GM21515 (cell line): ENCODE results near the gene MID1.

Experiments used
- ATAC-seq: cut with Tn5 transposase; IDR thresholded peaks from one replicate; pipeline ENCODE4 v1.9.1; 2021; ENCODE audit not compliant: unreplicated experiment

MID1 gene

DNA sequence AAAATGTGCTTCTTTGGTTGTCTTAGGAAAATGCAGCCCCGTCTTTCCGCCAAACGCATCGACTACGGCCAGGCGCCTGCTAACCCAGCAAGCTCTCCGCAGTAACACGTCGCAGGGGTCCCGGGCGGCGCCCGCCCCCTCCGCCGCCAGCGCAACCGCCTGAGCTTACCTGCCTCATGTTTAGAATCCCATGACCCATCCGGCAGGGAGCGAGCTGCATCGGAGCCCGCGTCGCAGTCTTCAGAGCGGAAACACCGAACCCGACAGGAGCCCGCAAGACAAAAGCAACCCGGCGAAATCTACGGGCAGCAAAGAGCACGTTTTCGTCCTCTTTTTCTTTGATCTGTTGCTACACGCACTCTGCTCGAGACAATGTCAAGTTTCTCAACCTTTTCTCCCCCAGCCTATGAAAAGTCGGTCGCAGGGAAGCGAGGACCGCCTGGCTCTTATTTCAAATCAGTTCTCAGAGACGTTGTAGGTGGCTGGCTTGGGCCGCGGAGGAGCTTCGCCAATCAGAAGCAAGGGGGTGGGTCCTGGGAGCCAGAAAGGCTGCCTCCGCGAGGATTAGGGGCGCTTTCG lies at the start of gene MID1:
TSS of gene MID1 (minus strand) at position 465 of the 579 bp plus-strand sequence. CDS start 53,038 bp downstream, outside the sequence.
- no peak for ATAC-seq

DNA sequence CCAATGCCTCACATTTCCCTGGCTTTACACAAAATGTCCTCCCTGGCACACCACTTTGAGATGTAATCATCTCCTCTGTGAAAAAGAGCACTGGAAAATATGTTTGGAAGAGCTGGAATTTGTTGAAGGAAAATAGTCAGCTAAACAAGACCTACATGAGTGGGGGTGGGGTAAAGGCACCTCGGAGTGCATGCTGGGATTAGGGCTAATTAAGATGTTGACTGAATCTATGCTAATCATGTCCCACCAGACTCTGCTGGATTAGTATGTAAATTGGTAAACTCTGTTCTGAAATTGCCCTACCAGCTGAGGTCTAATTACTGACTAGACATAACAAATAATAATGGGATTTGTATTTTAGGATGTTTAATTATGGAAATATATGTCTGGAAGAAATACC lies 46.8 kb upstream of the MID1 start:
- ATAC-seq = no peak

GRCh38 chrX:10666102-10666501 lies 45.7 kb upstream of the MID1 start:
- no peak for ATAC-seq

DNA sequence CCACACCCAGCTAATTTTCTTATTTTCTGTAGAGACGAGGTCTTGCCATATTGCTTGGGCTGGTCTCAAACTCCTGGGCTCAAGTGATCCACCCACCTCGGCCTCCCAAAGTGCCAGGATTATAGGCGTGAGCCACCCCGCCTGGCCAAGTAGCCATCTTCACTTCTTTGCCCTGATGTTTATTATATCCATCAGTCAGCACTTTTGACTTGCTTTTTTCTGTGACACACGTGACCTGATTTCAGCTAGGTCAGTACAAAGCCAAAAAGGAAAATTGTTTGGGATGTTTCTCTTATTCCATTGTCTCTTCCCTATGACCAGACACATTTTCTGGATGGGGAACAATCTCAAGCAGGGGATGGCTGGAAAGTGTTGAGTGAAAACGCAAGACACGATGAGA lies 45.3 kb upstream of the MID1 start:
- no peak for ATAC-seq

- no peak for ATAC-seq
Measured at GRCh38 chrX:10660171-10660570, 39.8 kb upstream of the MID1 start.

DNA sequence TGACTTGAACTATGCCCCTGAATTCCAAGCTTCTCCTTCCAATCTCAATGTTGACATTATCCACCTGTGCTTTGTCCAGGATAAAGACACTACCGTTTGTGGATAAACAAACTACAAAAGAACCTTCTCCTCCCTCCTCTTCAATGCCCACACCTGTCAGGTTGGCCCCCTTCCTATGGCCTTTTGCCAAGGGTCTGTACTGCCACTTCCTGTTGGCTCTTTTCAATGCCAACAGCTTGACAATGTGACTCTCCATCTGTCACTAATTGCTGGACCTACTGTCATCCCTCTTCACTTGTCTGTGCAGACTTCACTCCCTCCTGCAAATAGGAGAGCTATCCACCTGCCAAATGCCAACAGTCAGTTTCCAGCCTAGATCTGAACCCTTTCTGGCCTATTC lies 35.8 kb upstream of the MID1 start:
- ATAC-seq = no peak

GRCh38 chrX:10654960-10655359 lies 34.6 kb upstream of the MID1 start:
- ATAC-seq = no peak

DNA sequence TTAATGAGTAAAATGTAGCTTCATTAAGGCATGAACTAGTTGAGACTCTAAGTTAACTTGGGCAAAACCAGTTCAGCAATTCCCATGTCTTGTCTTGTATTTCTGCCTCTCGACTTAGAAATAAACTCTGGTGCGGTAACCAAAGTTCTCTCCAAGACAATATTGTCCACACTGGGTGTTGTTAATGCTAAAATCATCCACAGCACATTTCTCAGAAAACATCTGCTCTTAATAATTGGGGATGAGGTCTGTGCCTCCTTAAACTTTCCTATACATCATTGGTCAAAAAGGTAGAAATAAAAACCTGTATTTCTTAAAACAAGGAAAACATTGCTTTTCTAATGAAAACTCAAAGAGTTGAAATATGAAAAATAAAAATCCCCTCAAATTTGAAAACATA lies 32.9 kb upstream of the MID1 start:
- no peak for ATAC-seq

- ATAC-seq = no peak
Measured at GRCh38 chrX:10649265-10649664, 28.9 kb upstream of the MID1 start.

- no peak for ATAC-seq
Measured at GRCh38 chrX:10648614-10649013, 28.2 kb upstream of the MID1 start.

- no peak for ATAC-seq
Measured at GRCh38 chrX:10636851-10637250, 16.5 kb upstream of the MID1 start.

- no peak for ATAC-seq
Measured at GRCh38 chrX:10636337-10636736, 16.0 kb upstream of the MID1 start.

DNA sequence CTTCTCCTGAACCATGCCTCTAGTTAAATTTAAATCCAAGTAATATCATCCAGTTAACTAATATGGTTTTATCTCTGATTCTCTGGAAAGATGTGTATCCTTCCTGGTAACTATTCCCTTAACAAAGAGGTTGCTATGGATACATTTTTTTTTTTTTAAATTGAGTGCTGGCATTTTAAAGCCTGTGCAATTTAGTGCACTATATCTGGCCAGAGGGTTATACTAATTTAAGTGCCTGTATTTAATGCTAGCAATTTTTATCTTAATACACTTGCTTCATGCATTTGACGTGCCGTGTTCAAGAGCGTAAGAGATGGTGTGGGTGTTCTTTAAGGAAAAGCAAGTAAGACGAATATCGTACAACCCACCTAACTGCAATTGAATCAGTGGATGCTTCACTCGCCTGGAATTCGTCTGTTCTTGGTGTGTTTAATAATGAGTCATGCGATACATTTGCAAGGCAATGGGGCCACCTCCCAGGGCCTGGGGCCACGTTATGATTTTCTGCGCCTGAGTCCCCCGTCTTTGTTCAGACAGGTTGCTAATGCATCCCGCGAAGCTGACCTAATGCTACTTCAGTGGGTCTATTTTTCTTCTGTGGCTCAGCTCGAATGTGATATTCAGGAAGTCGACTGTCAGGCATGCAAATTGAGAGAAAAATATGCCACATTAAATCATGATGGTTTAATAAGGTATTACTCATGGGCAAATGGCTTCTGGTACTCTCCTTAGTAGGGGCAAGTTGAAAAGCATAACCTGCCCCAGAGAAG lies 14.2 kb upstream of the MID1 start:
- no peak for ATAC-seq

- ATAC-seq = no peak
Measured at GRCh38 chrX:10633722-10634121, 13.3 kb upstream of the MID1 start.

- no peak for ATAC-seq
Measured at GRCh38 chrX:10631416-10632145, 11.2 kb upstream of the MID1 start.

- no peak for ATAC-seq
Measured at GRCh38 chrX:10630320-10630719, 9.9 kb upstream of the MID1 start.

DNA sequence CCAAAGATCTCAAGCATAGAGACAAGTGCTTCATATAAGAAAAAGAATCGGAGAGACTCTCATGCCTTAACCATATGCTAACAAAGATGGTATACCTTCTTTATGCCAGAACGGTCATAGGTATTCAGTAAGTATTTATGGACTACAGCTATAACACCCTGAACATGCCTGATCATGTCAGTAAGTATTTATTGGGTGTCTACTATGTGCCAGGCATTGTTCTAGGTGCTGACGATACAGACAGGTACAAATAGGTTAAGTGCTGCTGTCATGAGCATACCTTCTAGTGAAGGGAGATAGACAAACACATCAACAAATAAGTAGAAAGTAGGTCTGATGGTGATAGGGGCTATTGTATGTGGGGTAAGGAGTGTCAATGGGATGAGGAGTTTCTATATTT lies 9.5 kb upstream of the MID1 start:
- ATAC-seq = no peak

- ATAC-seq = no peak
Measured at GRCh38 chrX:10628906-10629305, 8.5 kb upstream of the MID1 start.

- no peak for ATAC-seq
Measured at GRCh38 chrX:10622197-10622596, 1.8 kb upstream of the MID1 start.

- no peak for ATAC-seq
Measured at GRCh38 chrX:10619425-10620046, 849 bp downstream of the MID1 start.

GRCh38 chrX:10618961-10619360 lies 1.4 kb downstream of the MID1 start:
- ATAC-seq = no peak

GRCh38 chrX:10617999-10618351 lies 2.4 kb downstream of the MID1 start:
- ATAC-seq = no peak
